LNCaP clone FGC (cell line): ENCODE data around the gene GPR156.

Experiments used
- DNase-seq: peaks from one replicate; pipeline ENCODE4 v3.0.0-alpha.2; 2011; ENCODE audit warnings: low read depth
- H3K4me3 ChIP-seq: 2 replicates; pipeline ENCODE4 v1.5.1; 2011; ENCODE audit warnings: mild to moderate bottlenecking, low read depth, low read length, control low read depth
- TF ChIP-seq, protein P1 (sequence below): IDR thresholded peaks from 2 replicates; pipeline ENCODE4 v1.5.1; 2012; ENCODE audit warnings: mild to moderate bottlenecking; ENCODE audit not compliant: control insufficient read depth, insufficient read depth; ENCODE audit errors: extremely low read depth

The GPR156 gene

DNA sequence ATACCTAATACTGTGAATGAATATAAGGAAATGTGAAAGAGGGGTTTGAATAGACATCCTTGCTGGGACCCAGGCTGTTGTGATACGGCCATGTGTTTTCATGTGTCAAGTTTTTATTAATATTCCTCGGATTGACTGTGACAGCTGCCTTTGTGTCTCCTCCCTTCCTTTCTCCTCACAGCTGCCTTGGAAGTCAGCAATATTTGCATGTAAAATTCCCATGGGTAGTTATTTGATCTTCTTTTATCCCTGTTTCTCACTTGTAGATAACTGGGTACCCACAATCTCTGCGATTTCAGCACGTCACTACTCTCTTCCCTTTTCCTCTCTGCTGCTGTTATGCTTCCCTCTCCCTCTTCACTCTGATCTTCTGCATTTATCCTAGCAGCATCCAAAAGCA lies 9.4 kb downstream of the GPR156 start:
- DNase-seq = no peak
- TF ChIP-seq, protein P1, sequence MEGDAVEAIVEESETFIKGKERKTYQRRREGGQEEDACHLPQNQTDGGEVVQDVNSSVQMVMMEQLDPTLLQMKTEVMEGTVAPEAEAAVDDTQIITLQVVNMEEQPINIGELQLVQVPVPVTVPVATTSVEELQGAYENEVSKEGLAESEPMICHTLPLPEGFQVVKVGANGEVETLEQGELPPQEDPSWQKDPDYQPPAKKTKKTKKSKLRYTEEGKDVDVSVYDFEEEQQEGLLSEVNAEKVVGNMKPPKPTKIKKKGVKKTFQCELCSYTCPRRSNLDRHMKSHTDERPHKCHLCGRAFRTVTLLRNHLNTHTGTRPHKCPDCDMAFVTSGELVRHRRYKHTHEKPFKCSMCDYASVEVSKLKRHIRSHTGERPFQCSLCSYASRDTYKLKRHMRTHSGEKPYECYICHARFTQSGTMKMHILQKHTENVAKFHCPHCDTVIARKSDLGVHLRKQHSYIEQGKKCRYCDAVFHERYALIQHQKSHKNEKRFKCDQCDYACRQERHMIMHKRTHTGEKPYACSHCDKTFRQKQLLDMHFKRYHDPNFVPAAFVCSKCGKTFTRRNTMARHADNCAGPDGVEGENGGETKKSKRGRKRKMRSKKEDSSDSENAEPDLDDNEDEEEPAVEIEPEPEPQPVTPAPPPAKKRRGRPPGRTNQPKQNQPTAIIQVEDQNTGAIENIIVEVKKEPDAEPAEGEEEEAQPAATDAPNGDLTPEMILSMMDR = no peak
- no peak overlapping the region for H3K4me3 ChIP-seq

GRCh38 chr3:120274739-120275167 lies 10.3 kb downstream of the GPR156 start:
- peak; percentile 26 for DNase-seq
- no peak overlapping the region for H3K4me3 ChIP-seq
- TF ChIP-seq, protein P1 = no peak

- TF ChIP-seq, protein P1 = no peak
- no peak overlapping the region for H3K4me3 ChIP-seq
- DNase-seq = no peak
Observed at GRCh38 chr3:120272286-120272685, 12.7 kb downstream of the GPR156 start.

- TF ChIP-seq, protein P1 = no peak
- no peak for DNase-seq
- no peak overlapping the region for H3K4me3 ChIP-seq
Observed at GRCh38 chr3:120265989-120266388, 19.0 kb downstream of the GPR156 start.

GRCh38 chr3:120264963-120265362 lies 20.1 kb downstream of the GPR156 start:
- DNase-seq = no peak
- TF ChIP-seq, protein P1 = no peak
- no peak overlapping the region for H3K4me3 ChIP-seq

GRCh38 chr3:120263792-120264191 lies 21.2 kb downstream of the GPR156 start:
- H3K4me3 ChIP-seq = no peak overlapping the region
- no peak for DNase-seq
- TF ChIP-seq, protein P1 = no peak

GRCh38 chr3:120258009-120258408 lies 27.0 kb downstream of the GPR156 start:
- no peak for DNase-seq
- H3K4me3 ChIP-seq = no peak overlapping the region
- TF ChIP-seq, protein P1 = no peak
